GM23338 (cell line): ENCODE results near the gene CXADR.

Source experiments
- CREB1 ChIP-seq: fragments of 250-450 bp; sonication (Bioruptor Pico); IDR thresholded peaks from 2 replicates; pipeline ENCODE4 v1.5.0; 2020; ENCODE audit warnings: low read depth, mild to moderate bottlenecking, moderate library complexity
- EZH2 ChIP-seq: fragments of 200-600 bp; sonication (generic); IDR thresholded peaks from one replicate; pipeline ENCODE4 v1.8.0; 2017; ENCODE audit warnings: antibody characterized with exemption, mild to moderate bottlenecking, low read depth; ENCODE audit not compliant: unreplicated experiment
- EZH2phosphoT487 ChIP-seq: fragments of 200-600 bp; sonication (generic); IDR thresholded peaks from one replicate; pipeline ENCODE4 v1.8.1; 2018; ENCODE audit warnings: antibody characterized with exemption; ENCODE audit not compliant: unreplicated experiment
- JUNB ChIP-seq: IDR thresholded peaks from one replicate; pipeline ENCODE4 v1.6.1; 2016; ENCODE audit warnings: antibody characterized with exemption; ENCODE audit not compliant: unreplicated experiment
- NANOG ChIP-seq: IDR thresholded peaks from 2 replicates; pipeline ENCODE4 v1.6.1; 2016; ENCODE audit warnings: antibody characterized with exemption, borderline replicate concordance
- POLR2AphosphoS5 ChIP-seq: IDR thresholded peaks from 2 replicates; pipeline ENCODE4 v1.6.1; 2016; ENCODE audit warnings: antibody characterized with exemption, low read depth
- ZNF114 ChIP-seq: fragments of 250-450 bp; sonication (Bioruptor Pico); IDR thresholded peaks from 2 replicates; pipeline ENCODE4 v1.5.0; 2020; ENCODE audit warnings: mild to moderate bottlenecking, moderate library complexity
- ZNF331 ChIP-seq: fragments of 250-450 bp; sonication (Bioruptor Pico); IDR thresholded peaks from 2 replicates; pipeline ENCODE4 v1.5.0; 2020; ENCODE audit warnings: low read depth, mild to moderate bottlenecking, moderate library complexity
- TF ChIP-seq, protein P1 (sequence below), 2 experiments: fragments of 200-600 bp in 1 of 2; sonication (generic) in 1 of 2; conservative IDR thresholded peaks; 2 replicates each; pipeline versions ENCODE4 v1.5.1 to v1.6.1; 2016 to 2017; ENCODE audit warnings: antibody characterized with exemption in 2 of 2, low read depth in 2 of 2, mild to moderate bottlenecking in 2 of 2, moderate library complexity in 1 of 2
- TF ChIP-seq, protein P2 (sequence below): IDR thresholded peaks from one replicate; pipeline ENCODE4 v1.6.1; 2018; ENCODE audit warnings: antibody characterized with exemption; ENCODE audit not compliant: unreplicated experiment
- TF ChIP-seq, protein P3 (sequence below): IDR thresholded peaks from 2 replicates; pipeline ENCODE4 v1.6.1; 2016; ENCODE audit warnings: antibody characterized with exemption

DNA sequence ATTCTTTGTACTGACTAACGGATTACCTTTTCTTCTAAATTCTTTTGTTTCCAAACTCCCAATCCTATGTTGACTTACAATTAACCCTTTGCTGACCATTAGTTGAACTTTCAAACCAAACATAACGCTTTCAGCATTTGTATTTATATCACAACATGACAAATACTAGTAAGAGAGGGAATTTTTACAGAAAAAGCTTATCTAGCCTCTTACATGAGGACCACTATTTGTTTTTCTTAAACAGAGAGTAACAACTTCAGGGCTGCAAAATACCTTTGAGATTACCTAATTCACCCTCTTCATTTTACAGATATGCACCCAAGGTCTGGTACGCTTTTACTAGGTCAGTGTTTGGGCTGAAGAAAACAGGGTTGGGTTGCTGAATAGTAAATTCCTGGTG lies 45.0 kb upstream of the CXADR start:
- TF ChIP-seq CREB1 (CRISPR knock-in tag): no peak
- TF ChIP-seq, protein P1, sequence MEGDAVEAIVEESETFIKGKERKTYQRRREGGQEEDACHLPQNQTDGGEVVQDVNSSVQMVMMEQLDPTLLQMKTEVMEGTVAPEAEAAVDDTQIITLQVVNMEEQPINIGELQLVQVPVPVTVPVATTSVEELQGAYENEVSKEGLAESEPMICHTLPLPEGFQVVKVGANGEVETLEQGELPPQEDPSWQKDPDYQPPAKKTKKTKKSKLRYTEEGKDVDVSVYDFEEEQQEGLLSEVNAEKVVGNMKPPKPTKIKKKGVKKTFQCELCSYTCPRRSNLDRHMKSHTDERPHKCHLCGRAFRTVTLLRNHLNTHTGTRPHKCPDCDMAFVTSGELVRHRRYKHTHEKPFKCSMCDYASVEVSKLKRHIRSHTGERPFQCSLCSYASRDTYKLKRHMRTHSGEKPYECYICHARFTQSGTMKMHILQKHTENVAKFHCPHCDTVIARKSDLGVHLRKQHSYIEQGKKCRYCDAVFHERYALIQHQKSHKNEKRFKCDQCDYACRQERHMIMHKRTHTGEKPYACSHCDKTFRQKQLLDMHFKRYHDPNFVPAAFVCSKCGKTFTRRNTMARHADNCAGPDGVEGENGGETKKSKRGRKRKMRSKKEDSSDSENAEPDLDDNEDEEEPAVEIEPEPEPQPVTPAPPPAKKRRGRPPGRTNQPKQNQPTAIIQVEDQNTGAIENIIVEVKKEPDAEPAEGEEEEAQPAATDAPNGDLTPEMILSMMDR (conservative IDR thresholded peaks at IDR 0.05; ENCODE audit: low read depth in 2 of 2): no peak
- no peak for TF ChIP-seq EZH2phosphoT487
- TF ChIP-seq EZH2: no peak
- TF ChIP-seq POLR2AphosphoS5: no peak
- TF ChIP-seq, protein P2, sequence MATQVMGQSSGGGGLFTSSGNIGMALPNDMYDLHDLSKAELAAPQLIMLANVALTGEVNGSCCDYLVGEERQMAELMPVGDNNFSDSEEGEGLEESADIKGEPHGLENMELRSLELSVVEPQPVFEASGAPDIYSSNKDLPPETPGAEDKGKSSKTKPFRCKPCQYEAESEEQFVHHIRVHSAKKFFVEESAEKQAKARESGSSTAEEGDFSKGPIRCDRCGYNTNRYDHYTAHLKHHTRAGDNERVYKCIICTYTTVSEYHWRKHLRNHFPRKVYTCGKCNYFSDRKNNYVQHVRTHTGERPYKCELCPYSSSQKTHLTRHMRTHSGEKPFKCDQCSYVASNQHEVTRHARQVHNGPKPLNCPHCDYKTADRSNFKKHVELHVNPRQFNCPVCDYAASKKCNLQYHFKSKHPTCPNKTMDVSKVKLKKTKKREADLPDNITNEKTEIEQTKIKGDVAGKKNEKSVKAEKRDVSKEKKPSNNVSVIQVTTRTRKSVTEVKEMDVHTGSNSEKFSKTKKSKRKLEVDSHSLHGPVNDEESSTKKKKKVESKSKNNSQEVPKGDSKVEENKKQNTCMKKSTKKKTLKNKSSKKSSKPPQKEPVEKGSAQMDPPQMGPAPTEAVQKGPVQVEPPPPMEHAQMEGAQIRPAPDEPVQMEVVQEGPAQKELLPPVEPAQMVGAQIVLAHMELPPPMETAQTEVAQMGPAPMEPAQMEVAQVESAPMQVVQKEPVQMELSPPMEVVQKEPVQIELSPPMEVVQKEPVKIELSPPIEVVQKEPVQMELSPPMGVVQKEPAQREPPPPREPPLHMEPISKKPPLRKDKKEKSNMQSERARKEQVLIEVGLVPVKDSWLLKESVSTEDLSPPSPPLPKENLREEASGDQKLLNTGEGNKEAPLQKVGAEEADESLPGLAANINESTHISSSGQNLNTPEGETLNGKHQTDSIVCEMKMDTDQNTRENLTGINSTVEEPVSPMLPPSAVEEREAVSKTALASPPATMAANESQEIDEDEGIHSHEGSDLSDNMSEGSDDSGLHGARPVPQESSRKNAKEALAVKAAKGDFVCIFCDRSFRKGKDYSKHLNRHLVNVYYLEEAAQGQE: no peak
- TF ChIP-seq ZNF114: no peak
- no peak for TF ChIP-seq NANOG
- TF ChIP-seq ZNF331 (CRISPR knock-in tag): no peak
- TF ChIP-seq, protein P3, sequence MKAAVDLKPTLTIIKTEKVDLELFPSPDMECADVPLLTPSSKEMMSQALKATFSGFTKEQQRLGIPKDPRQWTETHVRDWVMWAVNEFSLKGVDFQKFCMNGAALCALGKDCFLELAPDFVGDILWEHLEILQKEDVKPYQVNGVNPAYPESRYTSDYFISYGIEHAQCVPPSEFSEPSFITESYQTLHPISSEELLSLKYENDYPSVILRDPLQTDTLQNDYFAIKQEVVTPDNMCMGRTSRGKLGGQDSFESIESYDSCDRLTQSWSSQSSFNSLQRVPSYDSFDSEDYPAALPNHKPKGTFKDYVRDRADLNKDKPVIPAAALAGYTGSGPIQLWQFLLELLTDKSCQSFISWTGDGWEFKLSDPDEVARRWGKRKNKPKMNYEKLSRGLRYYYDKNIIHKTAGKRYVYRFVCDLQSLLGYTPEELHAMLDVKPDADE: no peak
- no peak for TF ChIP-seq JUNB
